DND-41 (cell line): ENCODE measurements around the gene PTPRO.

Experiments
- EZH2 ChIP-seq: IDR thresholded peaks from 3 replicates; pipeline ENCODE4 v1.6.1; 2012; ENCODE audit warnings: borderline replicate concordance, low read depth, mild to moderate bottlenecking, moderate library complexity, low read length, inconsistent platforms; ENCODE audit not compliant: severe bottlenecking
- TF ChIP-seq, protein P1 (sequence below): IDR thresholded peaks from 2 replicates; pipeline ENCODE4 v1.5.1; 2012; ENCODE audit warnings: borderline replicate concordance, low read length, moderate library complexity, mild to moderate bottlenecking; ENCODE audit not compliant: poor library complexity, severe bottlenecking; ENCODE audit errors: extremely low read depth

DNA sequence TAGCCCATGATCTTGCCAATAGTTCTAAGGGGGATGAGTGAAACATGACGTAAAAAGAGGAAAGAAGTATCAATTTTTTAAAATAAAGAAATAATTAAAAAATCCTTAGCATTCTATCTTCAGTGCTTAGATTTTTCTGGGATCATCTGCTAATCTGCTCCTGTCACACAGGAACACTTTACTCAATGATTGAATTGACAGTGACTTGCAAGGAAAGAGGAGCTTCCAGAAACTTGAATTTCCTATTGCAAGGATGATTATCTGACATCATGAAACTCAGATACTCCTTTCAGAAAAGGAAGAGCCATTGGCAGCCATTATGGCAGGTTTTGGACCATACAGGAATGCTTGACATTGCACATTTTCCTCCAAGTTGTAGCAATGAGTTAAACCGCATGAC, 41.4 kb upstream of the PTPRO start:
- no peak for TF ChIP-seq EZH2
- TF ChIP-seq, protein P1, sequence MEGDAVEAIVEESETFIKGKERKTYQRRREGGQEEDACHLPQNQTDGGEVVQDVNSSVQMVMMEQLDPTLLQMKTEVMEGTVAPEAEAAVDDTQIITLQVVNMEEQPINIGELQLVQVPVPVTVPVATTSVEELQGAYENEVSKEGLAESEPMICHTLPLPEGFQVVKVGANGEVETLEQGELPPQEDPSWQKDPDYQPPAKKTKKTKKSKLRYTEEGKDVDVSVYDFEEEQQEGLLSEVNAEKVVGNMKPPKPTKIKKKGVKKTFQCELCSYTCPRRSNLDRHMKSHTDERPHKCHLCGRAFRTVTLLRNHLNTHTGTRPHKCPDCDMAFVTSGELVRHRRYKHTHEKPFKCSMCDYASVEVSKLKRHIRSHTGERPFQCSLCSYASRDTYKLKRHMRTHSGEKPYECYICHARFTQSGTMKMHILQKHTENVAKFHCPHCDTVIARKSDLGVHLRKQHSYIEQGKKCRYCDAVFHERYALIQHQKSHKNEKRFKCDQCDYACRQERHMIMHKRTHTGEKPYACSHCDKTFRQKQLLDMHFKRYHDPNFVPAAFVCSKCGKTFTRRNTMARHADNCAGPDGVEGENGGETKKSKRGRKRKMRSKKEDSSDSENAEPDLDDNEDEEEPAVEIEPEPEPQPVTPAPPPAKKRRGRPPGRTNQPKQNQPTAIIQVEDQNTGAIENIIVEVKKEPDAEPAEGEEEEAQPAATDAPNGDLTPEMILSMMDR: no peak
